Progenitor cell of endocrine pancreas (in vitro differentiated cells): ENCODE results near the gene FCHSD2. TPM values are rescaled to one million over a fixed set of nuclear protein-coding genes. Genes with fewer than 3 reads are reported as not detected.

Experiments
- DNase-seq: peaks from one replicate; pipeline ENCODE4 v3.0.0; 2021; ENCODE audit warnings: low spot score; ENCODE audit not compliant: unreplicated experiment
- H3K27ac Mint-ChIP-seq: 2 replicates; pipeline ENCODE4 v1.8.0; 2021; ENCODE audit warnings: mild to moderate bottlenecking, moderate library complexity, mixed read lengths
- H3K27me3 Mint-ChIP-seq: 2 replicates; pipeline ENCODE4 v1.8.0; 2021; ENCODE audit warnings: mixed read lengths
- H3K36me3 Mint-ChIP-seq: 2 replicates; pipeline ENCODE4 v1.8.0; 2022; ENCODE audit warnings: mixed read lengths; ENCODE audit not compliant: insufficient read depth
- H3K4me1 Mint-ChIP-seq: 2 replicates; pipeline ENCODE4 v1.8.0; 2021; ENCODE audit warnings: low read depth, mixed read lengths
- H3K4me3 Mint-ChIP-seq: 2 replicates; pipeline ENCODE4 v1.8.0; 2021; ENCODE audit warnings: low read depth, mild to moderate bottlenecking, moderate library complexity, mixed read lengths
- H3K9me3 Mint-ChIP-seq: 2 replicates; pipeline ENCODE4 v1.8.0; 2021; ENCODE audit warnings: low read depth, mixed read lengths
- total RNA-seq: library from RNA; stranded (reverse); gene quantifications from 2 replicates; pipeline ENCODE4 v1.2.1, GENCODE V29; 2021
- TF ChIP-seq, protein P1 (sequence below): fragments of 200-600 bp; sonication (generic); IDR thresholded peaks from one replicate; pipeline ENCODE4 v1.5.0; 2021; ENCODE audit warnings: antibody characterized with exemption, mild to moderate bottlenecking; ENCODE audit not compliant: unreplicated experiment

FCHSD2 gene
- total RNA-seq, 1 donor from 2014 or later, result 35.4 TPM

DNA sequence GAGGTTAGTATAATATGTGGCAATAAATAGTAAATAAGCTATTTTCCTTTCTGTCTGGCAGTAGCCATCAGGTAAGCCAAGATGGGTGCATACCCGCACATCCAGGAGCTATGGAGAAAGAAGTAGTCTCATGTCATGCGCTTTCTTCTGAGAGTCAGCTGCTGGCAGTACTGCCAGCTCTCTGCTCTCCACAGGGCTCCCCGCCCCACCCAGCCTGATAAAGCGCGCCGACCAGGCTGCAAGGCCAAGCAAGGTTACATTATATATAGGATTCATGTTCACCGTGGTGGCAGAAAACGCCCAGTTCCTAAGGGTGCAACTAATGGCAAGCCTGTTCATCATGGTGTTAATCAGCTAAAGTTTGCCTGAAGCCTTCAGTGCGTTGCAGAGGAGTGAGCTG lies 201.7 kb downstream of the FCHSD2 start:
- TF ChIP-seq, protein P1, sequence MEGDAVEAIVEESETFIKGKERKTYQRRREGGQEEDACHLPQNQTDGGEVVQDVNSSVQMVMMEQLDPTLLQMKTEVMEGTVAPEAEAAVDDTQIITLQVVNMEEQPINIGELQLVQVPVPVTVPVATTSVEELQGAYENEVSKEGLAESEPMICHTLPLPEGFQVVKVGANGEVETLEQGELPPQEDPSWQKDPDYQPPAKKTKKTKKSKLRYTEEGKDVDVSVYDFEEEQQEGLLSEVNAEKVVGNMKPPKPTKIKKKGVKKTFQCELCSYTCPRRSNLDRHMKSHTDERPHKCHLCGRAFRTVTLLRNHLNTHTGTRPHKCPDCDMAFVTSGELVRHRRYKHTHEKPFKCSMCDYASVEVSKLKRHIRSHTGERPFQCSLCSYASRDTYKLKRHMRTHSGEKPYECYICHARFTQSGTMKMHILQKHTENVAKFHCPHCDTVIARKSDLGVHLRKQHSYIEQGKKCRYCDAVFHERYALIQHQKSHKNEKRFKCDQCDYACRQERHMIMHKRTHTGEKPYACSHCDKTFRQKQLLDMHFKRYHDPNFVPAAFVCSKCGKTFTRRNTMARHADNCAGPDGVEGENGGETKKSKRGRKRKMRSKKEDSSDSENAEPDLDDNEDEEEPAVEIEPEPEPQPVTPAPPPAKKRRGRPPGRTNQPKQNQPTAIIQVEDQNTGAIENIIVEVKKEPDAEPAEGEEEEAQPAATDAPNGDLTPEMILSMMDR, result no peak
- Mint-ChIP-seq H3K4me1 (no peaks in the 10 kb centered on the region), H3K36me3 (no peaks in the 10 kb centered on the region), H3K27me3 (no peaks in the 10 kb centered on the region), H3K4me3 (no peak overlapping the region), H3K9me3 (no peaks in the 10 kb centered on the region), H3K27ac (no peak overlapping the region)
- no peak for DNase-seq

DNA sequence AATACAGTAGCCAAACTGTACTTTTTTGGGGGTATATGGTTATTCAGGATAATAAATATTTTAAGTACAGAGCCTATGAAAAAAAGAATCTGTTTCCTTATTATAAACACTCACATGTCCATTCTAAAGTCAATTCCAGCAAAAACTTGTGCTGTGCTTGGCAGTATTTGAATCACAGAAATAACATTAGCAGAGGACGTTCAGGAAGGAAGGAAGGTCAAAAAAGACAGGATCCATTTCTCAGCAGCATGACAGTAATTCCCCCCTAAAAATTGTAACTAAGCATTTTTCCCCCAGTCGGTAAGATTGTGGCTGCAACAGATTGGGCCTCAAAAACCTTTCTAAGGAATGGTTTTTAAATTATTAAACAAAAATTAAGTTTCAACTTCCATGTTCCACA lies 203.1 kb downstream of the FCHSD2 start:
- Mint-ChIP-seq H3K27ac (no peak overlapping the region), H3K36me3 (no peaks in the 10 kb centered on the region), H3K27me3 (no peaks in the 10 kb centered on the region), H3K4me1 (no peaks in the 10 kb centered on the region), H3K4me3 (no peak overlapping the region), H3K9me3 (no peaks in the 10 kb centered on the region)
- TF ChIP-seq, protein P1, result no peak
- DNase-seq, result no peak

DNA sequence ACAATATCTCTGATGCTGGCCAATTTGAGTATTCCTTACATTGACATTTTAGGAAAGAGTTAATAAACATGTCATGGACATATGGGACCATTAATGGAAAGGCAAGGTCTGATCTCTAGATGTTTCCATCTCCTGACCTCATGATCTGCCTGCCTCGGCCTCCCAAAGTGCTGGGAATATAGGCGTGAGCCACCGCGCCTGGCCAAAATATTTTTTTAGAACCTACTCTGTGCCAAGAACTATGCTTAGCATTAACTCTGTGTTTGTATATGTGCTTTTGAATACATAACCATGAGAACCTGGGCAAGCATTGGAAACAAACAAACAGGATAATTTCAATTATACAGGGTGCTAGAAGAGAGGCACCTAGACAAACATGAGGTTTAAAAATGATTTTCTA lies 204.7 kb downstream of the FCHSD2 start:
- Mint-ChIP-seq H3K4me3 (no peak overlapping the region), H3K27me3 (no peaks in the 10 kb centered on the region), H3K36me3 (no peaks in the 10 kb centered on the region), H3K27ac (no peak overlapping the region), H3K9me3 (no peaks in the 10 kb centered on the region), H3K4me1 (no peaks in the 10 kb centered on the region)
- no peak for DNase-seq
- TF ChIP-seq, protein P1, result no peak

DNA sequence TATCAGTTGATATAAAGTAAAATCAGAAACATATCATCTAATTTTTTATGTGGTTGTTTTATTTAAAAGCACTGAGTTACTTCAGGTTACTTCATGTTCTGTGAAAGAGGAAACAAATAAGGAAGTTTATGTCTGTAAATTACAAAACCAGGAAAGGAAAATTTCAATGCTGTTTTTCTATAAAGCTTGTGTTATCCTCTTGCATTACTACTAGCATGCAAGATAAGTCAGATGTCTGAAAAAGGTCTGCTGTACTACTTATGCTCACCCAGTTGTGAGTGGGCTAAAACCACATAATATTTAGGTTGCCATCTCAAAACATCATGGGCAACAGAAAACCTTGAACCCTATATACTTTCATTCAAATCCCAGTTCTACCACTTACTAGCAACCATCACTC lies 206.4 kb downstream of the FCHSD2 start:
- H3K27ac Mint-ChIP-seq, result no peak overlapping the region
- H3K36me3 Mint-ChIP-seq, result no peaks in the 10 kb centered on the region
- H3K9me3 Mint-ChIP-seq, result no peaks in the 10 kb centered on the region
- no peak overlapping the region for H3K4me3 Mint-ChIP-seq
- no peak for DNase-seq
- H3K27me3 Mint-ChIP-seq, result no peaks in the 10 kb centered on the region
- H3K4me1 Mint-ChIP-seq, result no peaks in the 10 kb centered on the region
- TF ChIP-seq, protein P1, result no peak

DNA sequence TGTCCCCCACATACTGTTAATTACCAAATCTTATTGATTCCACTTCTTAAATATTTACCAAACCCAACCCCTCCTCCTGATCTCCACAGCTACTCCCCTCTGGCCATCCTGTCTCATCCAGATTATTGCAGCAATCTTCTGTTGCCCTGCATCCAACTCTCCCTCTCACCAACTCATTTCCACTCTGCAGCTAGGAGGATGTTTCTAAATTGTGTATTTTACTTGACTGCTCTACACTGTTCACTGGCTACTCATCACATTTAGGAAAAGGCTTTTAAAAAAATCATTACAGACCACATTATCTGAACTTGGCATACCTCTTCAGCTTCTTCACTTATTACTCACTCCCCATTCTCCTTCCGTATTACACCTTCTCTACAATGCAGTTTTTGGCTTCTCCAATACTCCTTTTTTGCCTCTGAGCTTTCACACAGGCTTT lies 210.0 kb downstream of the FCHSD2 start:
- peaks cover 12% of the 10 kb centered on the region for H3K4me1 Mint-ChIP-seq
- no peak overlapping the region for H3K27ac Mint-ChIP-seq
- H3K4me3 Mint-ChIP-seq, result no peak overlapping the region
- no peak for DNase-seq
- H3K36me3 Mint-ChIP-seq, result no peaks in the 10 kb centered on the region
- no peaks in the 10 kb centered on the region for H3K27me3 Mint-ChIP-seq
- TF ChIP-seq, protein P1, result no peak
- H3K9me3 Mint-ChIP-seq, result no peaks in the 10 kb centered on the region
